ENCODE data around the gene NTN1.

DNA sequence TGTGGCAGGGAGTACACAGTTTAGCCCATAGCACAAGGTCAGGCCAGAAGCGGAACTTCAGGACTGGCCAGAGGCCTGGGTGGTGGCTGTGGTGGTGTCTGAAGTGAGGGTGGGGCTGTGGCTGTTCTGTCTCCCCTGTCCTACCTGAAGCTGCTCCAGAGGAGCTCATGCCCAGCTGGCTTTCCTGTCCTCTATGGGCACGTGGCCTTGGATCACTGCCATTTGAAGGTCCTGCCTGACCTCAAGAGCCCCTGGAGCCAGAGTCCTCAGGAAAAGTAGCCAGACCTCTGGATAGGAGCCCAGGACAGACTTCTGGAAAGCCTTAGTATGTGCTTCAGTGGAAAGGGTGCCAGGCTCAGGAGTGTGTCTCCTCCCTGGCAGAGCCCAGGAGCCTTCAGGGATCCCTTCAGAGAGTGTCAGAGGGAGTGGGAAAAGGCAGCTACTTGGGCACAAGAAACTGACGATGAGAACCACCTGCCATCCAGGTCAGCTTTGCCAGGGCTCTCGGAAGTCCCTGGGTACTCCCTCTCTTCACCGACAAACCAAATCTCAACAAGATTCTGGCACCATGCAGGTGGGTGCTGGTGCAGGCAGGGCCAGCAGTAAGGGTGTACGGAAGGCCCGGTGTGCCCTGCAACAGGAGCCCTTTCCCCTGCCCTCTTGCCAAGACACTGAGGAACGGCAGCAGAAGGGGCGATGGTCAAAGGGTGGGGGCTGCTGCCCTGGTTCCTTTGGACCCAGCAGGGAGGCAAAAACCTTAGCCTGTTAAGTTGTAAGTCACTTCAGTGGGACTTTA, 153.7 kb downstream of the NTN1 start:
- TF ChIP-seq, protein P1, sequence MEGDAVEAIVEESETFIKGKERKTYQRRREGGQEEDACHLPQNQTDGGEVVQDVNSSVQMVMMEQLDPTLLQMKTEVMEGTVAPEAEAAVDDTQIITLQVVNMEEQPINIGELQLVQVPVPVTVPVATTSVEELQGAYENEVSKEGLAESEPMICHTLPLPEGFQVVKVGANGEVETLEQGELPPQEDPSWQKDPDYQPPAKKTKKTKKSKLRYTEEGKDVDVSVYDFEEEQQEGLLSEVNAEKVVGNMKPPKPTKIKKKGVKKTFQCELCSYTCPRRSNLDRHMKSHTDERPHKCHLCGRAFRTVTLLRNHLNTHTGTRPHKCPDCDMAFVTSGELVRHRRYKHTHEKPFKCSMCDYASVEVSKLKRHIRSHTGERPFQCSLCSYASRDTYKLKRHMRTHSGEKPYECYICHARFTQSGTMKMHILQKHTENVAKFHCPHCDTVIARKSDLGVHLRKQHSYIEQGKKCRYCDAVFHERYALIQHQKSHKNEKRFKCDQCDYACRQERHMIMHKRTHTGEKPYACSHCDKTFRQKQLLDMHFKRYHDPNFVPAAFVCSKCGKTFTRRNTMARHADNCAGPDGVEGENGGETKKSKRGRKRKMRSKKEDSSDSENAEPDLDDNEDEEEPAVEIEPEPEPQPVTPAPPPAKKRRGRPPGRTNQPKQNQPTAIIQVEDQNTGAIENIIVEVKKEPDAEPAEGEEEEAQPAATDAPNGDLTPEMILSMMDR (IDR thresholded peaks at IDR 0.05; ENCODE audit: insufficient read depth, low read length, poor library complexity, severe bottlenecking): no peak
- no peak for TF ChIP-seq EZH2phosphoT487 (conservative IDR thresholded peaks at IDR 0.05; ENCODE audit: low read length)

Measured in SU-DHL-6 (cell line).